Measurements from ENCODE around the gene DNAJB14.

The DNAJB14 gene

GRCh38 chr4:99938243-99938753, 8.1 kb downstream of the DNAJB14 start:
- H3K27ac ChIP-seq (ENCODE audit: low read length), result no peak overlapping the region

DNA sequence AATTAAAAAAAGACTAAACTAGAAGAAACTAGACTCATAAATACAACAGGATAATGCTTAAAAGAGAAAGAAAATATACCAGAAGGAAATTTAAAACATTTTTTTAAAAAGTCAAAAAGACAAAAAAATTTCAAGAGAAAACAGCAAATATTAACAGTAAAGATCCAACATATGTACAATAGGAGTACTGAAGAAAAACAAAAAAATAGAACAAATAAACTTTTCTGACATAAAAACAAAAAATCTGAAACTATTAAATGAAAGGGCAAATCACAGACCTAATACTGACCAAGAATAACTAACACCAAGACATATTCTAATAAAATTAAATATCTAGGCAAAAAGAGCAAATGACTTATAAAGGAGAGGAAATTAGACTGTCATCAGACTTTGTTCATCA, 11.5 kb downstream of the DNAJB14 start:
- Histone ChIP-seq H3K4me3 (ENCODE audit: low read depth in 1 of 2, low read length in 2 of 2) (no peak overlapping the region), H3K4me1 (ENCODE audit: control insufficient read depth in 1 of 2, insufficient read depth in 2 of 2, low read length in 2 of 2) (no peaks in the 10 kb centered on the region), H3K36me3 (ENCODE audit: control insufficient read depth in 1 of 2, insufficient read depth in 2 of 2, low read length in 2 of 2) (peaks cover 11 to 14% of the 10 kb centered on the region in 2 donors), H3K9me3 (ENCODE audit: control insufficient read depth in 1 of 2, low read length in 2 of 2) (peaks cover 8 to 12% of the 10 kb centered on the region in 2 donors), H3K27ac (ENCODE audit: low read length) (no peak overlapping the region), H3K27me3 (ENCODE audit: low read depth, low read length) (no peaks in the 10 kb centered on the region)

More at GRCh38 chr4:99938243-99938753, 8.1 kb downstream of the DNAJB14 start:
- Histone ChIP-seq H3K36me3 (ENCODE audit: control insufficient read depth in 1 of 2, insufficient read depth in 2 of 2, low read length in 2 of 2) (peaks cover 10 to 11% of the 10 kb centered on the region in 2 donors), H3K9me3 (ENCODE audit: control insufficient read depth in 1 of 2, low read length in 2 of 2) (peaks cover 8 to 12% of the 10 kb centered on the region in 2 donors), H3K4me1 (ENCODE audit: control insufficient read depth in 1 of 2, insufficient read depth in 2 of 2, low read length in 2 of 2) (peaks cover 0 to 3% of the 10 kb centered on the region in 2 donors), H3K27me3 (ENCODE audit: low read depth, low read length) (no peaks in the 10 kb centered on the region), H3K4me3 (ENCODE audit: low read depth in 1 of 2, low read length in 2 of 2) (no peak overlapping the region)

- H3K36me3 ChIP-seq (ENCODE audit: control insufficient read depth in 1 of 2, insufficient read depth in 2 of 2, low read length in 2 of 2), result peaks cover 0 to 17% of the 10 kb centered on the region in 2 donors
- H3K27me3 ChIP-seq (ENCODE audit: low read depth, low read length), result no peaks in the 10 kb centered on the region
- H3K4me3 ChIP-seq (ENCODE audit: low read depth in 1 of 2, low read length in 2 of 2), result no peak overlapping the region
- no peaks in the 10 kb centered on the region for H3K9me3 ChIP-seq (ENCODE audit: control insufficient read depth in 1 of 2, low read length in 2 of 2)
- no peaks in the 10 kb centered on the region for H3K4me1 ChIP-seq (ENCODE audit: control insufficient read depth in 1 of 2, insufficient read depth in 2 of 2, low read length in 2 of 2)
- H3K27ac ChIP-seq (ENCODE audit: low read length), result no peak overlapping the region
These were observed 18.9 kb downstream of the DNAJB14 start for GRCh38 chr4:99927566-99927965.

DNA sequence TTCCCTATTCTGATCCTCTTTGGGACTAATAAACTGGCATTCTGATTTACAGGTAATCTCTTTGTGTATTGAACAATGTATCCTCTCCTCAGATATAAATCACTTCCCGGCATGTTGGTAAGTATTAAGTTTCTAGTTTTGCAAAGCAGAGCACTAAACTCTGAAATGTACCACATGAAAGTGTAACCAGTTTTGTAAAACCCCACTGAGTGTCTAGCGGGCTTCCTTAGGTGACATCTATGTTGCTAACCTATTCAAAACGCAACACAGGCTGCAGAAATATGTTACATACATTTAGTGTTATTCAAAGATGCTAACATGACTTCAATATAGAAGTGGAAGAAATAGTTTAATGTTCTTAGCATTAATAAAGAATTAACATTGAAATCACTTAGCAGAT, 25.2 kb downstream of the DNAJB14 start:
- no peak overlapping the region for H3K27ac ChIP-seq (ENCODE audit: low read length)
- no peaks in the 10 kb centered on the region for H3K27me3 ChIP-seq (ENCODE audit: low read depth, low read length)
- H3K4me3 ChIP-seq (ENCODE audit: low read depth in 1 of 2, low read length in 2 of 2), result no peak overlapping the region
- H3K4me1 ChIP-seq (ENCODE audit: control insufficient read depth in 1 of 2, insufficient read depth in 2 of 2, low read length in 2 of 2), result no peaks in the 10 kb centered on the region
- H3K9me3 ChIP-seq (ENCODE audit: control insufficient read depth in 1 of 2, low read length in 2 of 2), result no peaks in the 10 kb centered on the region
- H3K36me3 ChIP-seq (ENCODE audit: control insufficient read depth in 1 of 2, insufficient read depth in 2 of 2, low read length in 2 of 2), result peaks cover 13 to 27% of the 10 kb centered on the region in 2 donors

GRCh38 chr4:99918656-99919055, 27.8 kb downstream of the DNAJB14 start:
- H3K36me3 ChIP-seq (ENCODE audit: control insufficient read depth in 1 of 2, insufficient read depth in 2 of 2, low read length in 2 of 2), result peaks cover 13 to 27% of the 10 kb centered on the region in 2 donors
- H3K27ac ChIP-seq (ENCODE audit: low read length), result no peak overlapping the region
- H3K27me3 ChIP-seq (ENCODE audit: low read depth, low read length), result no peaks in the 10 kb centered on the region
- no peak overlapping the region for H3K4me3 ChIP-seq (ENCODE audit: low read depth in 1 of 2, low read length in 2 of 2)
- no peaks in the 10 kb centered on the region for H3K4me1 ChIP-seq (ENCODE audit: control insufficient read depth in 1 of 2, insufficient read depth in 2 of 2, low read length in 2 of 2)
- H3K9me3 ChIP-seq (ENCODE audit: control insufficient read depth in 1 of 2, low read length in 2 of 2), result no peaks in the 10 kb centered on the region

DNA sequence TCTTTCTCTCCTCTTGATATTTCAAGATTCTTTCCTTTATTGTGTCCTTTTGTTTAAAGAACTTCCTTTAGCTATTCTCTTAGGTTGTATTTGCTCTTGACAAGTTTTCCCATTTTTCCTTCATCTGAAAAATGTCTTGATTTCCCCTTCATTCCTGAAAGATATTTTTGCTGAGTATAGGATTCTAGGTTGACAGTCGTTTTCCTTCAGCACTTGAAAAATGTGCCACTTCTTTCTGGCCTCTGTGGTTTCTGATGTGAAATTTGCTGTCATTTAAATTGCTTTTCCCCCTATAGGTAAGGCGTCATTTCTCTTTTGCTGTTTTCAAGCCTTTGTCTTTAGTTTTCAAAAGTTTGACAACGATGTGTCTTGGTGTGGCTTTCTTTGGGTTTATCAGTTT, 28.8 kb downstream of the DNAJB14 start:
- Histone ChIP-seq H3K4me1 (ENCODE audit: control insufficient read depth in 1 of 2, insufficient read depth in 2 of 2, low read length in 2 of 2) (no peaks in the 10 kb centered on the region), H3K4me3 (ENCODE audit: low read depth in 1 of 2, low read length in 2 of 2) (no peak overlapping the region), H3K27ac (ENCODE audit: low read length) (no peak overlapping the region), H3K27me3 (ENCODE audit: low read depth, low read length) (no peaks in the 10 kb centered on the region), H3K9me3 (ENCODE audit: control insufficient read depth in 1 of 2, low read length in 2 of 2) (no peaks in the 10 kb centered on the region), H3K36me3 (ENCODE audit: control insufficient read depth in 1 of 2, insufficient read depth in 2 of 2, low read length in 2 of 2) (peaks cover 13 to 24% of the 10 kb centered on the region in 2 donors)

- no peaks in the 10 kb centered on the region for H3K4me1 ChIP-seq (ENCODE audit: control insufficient read depth in 1 of 2, insufficient read depth in 2 of 2, low read length in 2 of 2)
- H3K27me3 ChIP-seq (ENCODE audit: low read depth, low read length), result no peaks in the 10 kb centered on the region
- H3K4me3 ChIP-seq (ENCODE audit: low read depth in 1 of 2, low read length in 2 of 2), result no peak overlapping the region
- no peaks in the 10 kb centered on the region for H3K9me3 ChIP-seq (ENCODE audit: control insufficient read depth in 1 of 2, low read length in 2 of 2)
- no peak overlapping the region for H3K27ac ChIP-seq (ENCODE audit: low read length)
- peaks cover 10 to 18% of the 10 kb centered on the region in 2 donors for H3K36me3 ChIP-seq (ENCODE audit: control insufficient read depth in 1 of 2, insufficient read depth in 2 of 2, low read length in 2 of 2)
These were observed 31.0 kb downstream of the DNAJB14 start for GRCh38 chr4:99915449-99915848.

GRCh38 chr4:99894998-99895397, 51.4 kb downstream of the DNAJB14 start:
- no peaks in the 10 kb centered on the region for H3K9me3 ChIP-seq (ENCODE audit: control insufficient read depth in 1 of 2, low read length in 2 of 2)
- peak overlapping the region; percentile 81 to 97 for H3K4me3 ChIP-seq (ENCODE audit: low read depth in 1 of 2, low read length in 2 of 2)

GRCh38 chr4:99894161-99894997, 52.0 kb downstream of the DNAJB14 start, which contains the start of gene LAMTOR3:
Gene LAMTOR3, minus strand, starts transcription at chr4:99894427. Its CDS starts 464 bp downstream, at chr4:99893963.
- Histone ChIP-seq H3K27me3 (ENCODE audit: low read depth, low read length) (no peaks in the 10 kb centered on the region), H3K27ac (ENCODE audit: low read length) (peak within 1 kb of the TSS; percentile 92), H3K4me1 (ENCODE audit: control insufficient read depth in 1 of 2, insufficient read depth in 2 of 2, low read length in 2 of 2) (peaks cover 9 to 31% of the 10 kb centered on the region in 2 donors), H3K36me3 (ENCODE audit: control insufficient read depth in 1 of 2, insufficient read depth in 2 of 2, low read length in 2 of 2) (peaks cover 2 to 5% of the 10 kb centered on the region in 2 donors), H3K9me3 (ENCODE audit: control insufficient read depth in 1 of 2, low read length in 2 of 2) (no peaks in the 10 kb centered on the region), H3K4me3 (ENCODE audit: low read depth in 1 of 2, low read length in 2 of 2) (peak within 1 kb of the TSS; percentile 97)

More at GRCh38 chr4:99894998-99895397, 51.4 kb downstream of the DNAJB14 start:
- H3K27me3 ChIP-seq (ENCODE audit: low read depth, low read length), result no peaks in the 10 kb centered on the region
- peak overlapping the region; percentile 79 for H3K27ac ChIP-seq (ENCODE audit: low read length)
- peaks cover 0 to 5% of the 10 kb centered on the region in 2 donors for H3K36me3 ChIP-seq (ENCODE audit: control insufficient read depth in 1 of 2, insufficient read depth in 2 of 2, low read length in 2 of 2)
- H3K4me1 ChIP-seq (ENCODE audit: control insufficient read depth in 1 of 2, insufficient read depth in 2 of 2, low read length in 2 of 2), result peaks cover 9 to 31% of the 10 kb centered on the region in 2 donors

DNA sequence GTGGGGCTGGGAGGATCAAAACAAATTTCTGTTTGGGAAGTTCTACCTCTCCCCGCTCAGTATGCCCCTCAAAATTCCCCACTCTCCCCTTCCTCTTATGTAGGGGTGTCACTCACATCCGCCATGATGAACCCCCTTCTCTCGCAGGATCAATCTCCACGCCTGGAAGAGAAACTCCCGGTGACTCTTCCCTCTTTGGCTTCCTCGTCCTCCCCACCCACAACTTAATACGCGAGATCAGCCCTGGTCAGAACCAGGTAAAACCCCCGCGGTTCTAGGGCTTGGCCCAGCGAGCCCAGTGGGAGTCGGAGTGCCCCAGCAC, 52.6 kb downstream of the DNAJB14 start:
- H3K27me3 ChIP-seq (ENCODE audit: low read depth, low read length), result no peaks in the 10 kb centered on the region
- H3K9me3 ChIP-seq (ENCODE audit: control insufficient read depth in 1 of 2, low read length in 2 of 2), result no peaks in the 10 kb centered on the region
- H3K4me1 ChIP-seq (ENCODE audit: control insufficient read depth in 1 of 2, insufficient read depth in 2 of 2, low read length in 2 of 2), result peaks cover 9 to 31% of the 10 kb centered on the region in 2 donors
- peak overlapping the region; percentile 92 for H3K27ac ChIP-seq (ENCODE audit: low read length)
- H3K4me3 ChIP-seq (ENCODE audit: low read depth in 1 of 2, low read length in 2 of 2), result peak overlapping the region; percentile 97
- peaks cover 4 to 5% of the 10 kb centered on the region in 2 donors for H3K36me3 ChIP-seq (ENCODE audit: control insufficient read depth in 1 of 2, insufficient read depth in 2 of 2, low read length in 2 of 2)

DNA sequence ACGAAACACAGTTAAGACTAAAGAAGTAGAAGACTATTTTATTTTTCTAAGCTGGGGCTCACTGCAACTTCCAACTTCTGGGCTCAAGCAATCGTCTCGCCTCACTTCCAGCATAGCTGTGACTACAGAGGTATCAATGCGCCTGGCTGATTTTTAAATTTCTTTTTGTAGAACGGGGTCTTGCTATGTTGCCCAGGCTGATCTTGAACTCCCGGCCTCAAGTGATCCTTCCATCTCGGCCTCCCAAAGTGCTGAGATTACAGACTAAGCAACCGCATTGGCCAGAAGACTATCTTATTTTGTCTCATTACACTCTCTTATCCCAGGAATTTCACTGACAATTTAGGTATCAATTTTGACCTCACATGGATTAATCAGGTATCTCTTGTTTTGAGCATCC, 53.4 kb downstream of the DNAJB14 start:
- H3K27ac ChIP-seq (ENCODE audit: low read length), result peak overlapping the region; percentile 92
- peak overlapping the region; percentile 97 for H3K4me3 ChIP-seq (ENCODE audit: low read depth in 1 of 2, low read length in 2 of 2)
- peaks cover 4 to 5% of the 10 kb centered on the region in 2 donors for H3K36me3 ChIP-seq (ENCODE audit: control insufficient read depth in 1 of 2, insufficient read depth in 2 of 2, low read length in 2 of 2)
- H3K27me3 ChIP-seq (ENCODE audit: low read depth, low read length), result no peaks in the 10 kb centered on the region
- H3K9me3 ChIP-seq (ENCODE audit: control insufficient read depth in 1 of 2, low read length in 2 of 2), result no peaks in the 10 kb centered on the region
- H3K4me1 ChIP-seq (ENCODE audit: control insufficient read depth in 1 of 2, insufficient read depth in 2 of 2, low read length in 2 of 2), result peaks cover 9 to 32% of the 10 kb centered on the region in 2 donors

All from muscle layer of duodenum (tissue), 2 donors.